ENCODE data around the gene ITGAV.
A peak's percentile ranks its signal among the peaks of the same experiment; 100 is the strongest.

Gene ITGAV

GRCh38 chr2:186590759-186591505, 1.1 kb downstream of the ITGAV start:
- no peaks in the 10 kb centered on the region for H3K27me3 Mint-ChIP-seq (ENCODE audit: low read depth)
- peaks cover 30% of the 10 kb centered on the region for H3K4me1 Mint-ChIP-seq
- no peaks in the 10 kb centered on the region for H3K9me3 Mint-ChIP-seq
- H3K4me3 Mint-ChIP-seq: peak overlapping the region; percentile 87 to 95 (median 92)
- no peaks in the 10 kb centered on the region for H3K36me3 Mint-ChIP-seq (ENCODE audit: low read depth)
- TF ChIP-seq CTCF (IDR thresholded peaks at IDR 0.05; ENCODE audit: unreplicated experiment in 3 of 3): no peak
- peak overlapping the region; percentile 72 to 94 (median 94) for H3K27ac Mint-ChIP-seq

GRCh38 chr2:186591506-186591890, 1.6 kb downstream of the ITGAV start:
- H3K27me3 Mint-ChIP-seq (ENCODE audit: low read depth): no peaks in the 10 kb centered on the region
- no peaks in the 10 kb centered on the region for H3K9me3 Mint-ChIP-seq
- H3K4me3 Mint-ChIP-seq: peak overlapping the region; percentile 87 to 95 (median 92)
- peak overlapping the region; percentile 72 to 94 (median 94) for H3K27ac Mint-ChIP-seq
- no peak for TF ChIP-seq CTCF (IDR thresholded peaks at IDR 0.05; ENCODE audit: unreplicated experiment in 3 of 3)
- H3K36me3 Mint-ChIP-seq (ENCODE audit: low read depth): no peaks in the 10 kb centered on the region
- H3K4me1 Mint-ChIP-seq: peaks cover 31% of the 10 kb centered on the region

- H3K4me1 Mint-ChIP-seq: peaks cover 31% of the 10 kb centered on the region
Observed at GRCh38 chr2:186592137-186592875, 2.5 kb downstream of the ITGAV start.

GRCh38 chr2:186593523-186593922, 3.7 kb downstream of the ITGAV start:
- Mint-ChIP-seq H3K9me3 (no peaks in the 10 kb centered on the region), H3K27me3 (ENCODE audit: low read depth) (no peaks in the 10 kb centered on the region), H3K4me1 (peaks cover 31% of the 10 kb centered on the region), H3K36me3 (ENCODE audit: low read depth) (no peaks in the 10 kb centered on the region), H3K4me3 (no peak overlapping the region), H3K27ac (peak overlapping the region in 1 of 3 experiments; percentile 56)
- TF ChIP-seq CTCF (IDR thresholded peaks at IDR 0.05; ENCODE audit: unreplicated experiment in 3 of 3): no peak

More at GRCh38 chr2:186592137-186592875, 2.5 kb downstream of the ITGAV start:
- H3K27me3 Mint-ChIP-seq (ENCODE audit: low read depth): no peaks in the 10 kb centered on the region
- H3K27ac Mint-ChIP-seq: no peak overlapping the region
- H3K36me3 Mint-ChIP-seq (ENCODE audit: low read depth): no peaks in the 10 kb centered on the region
- no peaks in the 10 kb centered on the region for H3K9me3 Mint-ChIP-seq
- TF ChIP-seq CTCF (IDR thresholded peaks at IDR 0.05; ENCODE audit: unreplicated experiment in 3 of 3): no peak
- H3K4me3 Mint-ChIP-seq: peak overlapping the region; percentile 87 to 95 (median 92)

GRCh38 chr2:186594001-186594722, 4.3 kb downstream of the ITGAV start:
- Mint-ChIP-seq H3K4me1 (peaks cover 34% of the 10 kb centered on the region), H3K27ac (peak overlapping the region in 2 of 3 experiments; percentile 9 to 56), H3K4me3 (peak overlapping the region in 2 of 3 experiments; percentile 27 to 61), H3K27me3 (ENCODE audit: low read depth) (no peaks in the 10 kb centered on the region), H3K36me3 (ENCODE audit: low read depth) (no peaks in the 10 kb centered on the region), H3K9me3 (no peaks in the 10 kb centered on the region)
- TF ChIP-seq CTCF (IDR thresholded peaks at IDR 0.05; ENCODE audit: unreplicated experiment in 3 of 3): no peak
